GM12878 (cell line): Measurements from ENCODE around the gene BMF. TPM values are rescaled to one million over a fixed set of nuclear protein-coding genes. Genes with fewer than 3 reads are reported as not detected.

ENCODE experiments used
- BACH1 ChIP-seq: fragments of 450-650 bp; IDR thresholded peaks from 2 replicates; pipeline ENCODE4 v1.6.1; 2017; ENCODE audit warnings: mild to moderate bottlenecking, borderline replicate concordance
- BCLAF1 ChIP-seq: fragments of 450-650 bp; IDR thresholded peaks from 2 replicates; pipeline ENCODE4 v1.6.1; 2017; ENCODE audit warnings: antibody characterized with exemption, mild to moderate bottlenecking, moderate library complexity
- CBFB ChIP-seq: IDR thresholded peaks from 2 replicates; pipeline ENCODE4 v1.6.1; 2016; ENCODE audit warnings: antibody characterized with exemption, low read depth
- CUX1 ChIP-seq: IDR thresholded peaks from 2 replicates; pipeline ENCODE4 v1.6.1; 2012; ENCODE audit warnings: improper control_type of control experiment, low read depth, low read length; ENCODE audit not compliant: insufficient replicate concordance
- HSF1 ChIP-seq: fragments of 150-350 bp; IDR thresholded peaks from 2 replicates; pipeline ENCODE4 v1.6.1; 2014; ENCODE audit warnings: mild to moderate bottlenecking, low read depth, low read length
- MXI1 ChIP-seq: fragments of 150-350 bp; IDR thresholded peaks from 2 replicates; pipeline ENCODE4 v1.6.1; 2011; ENCODE audit warnings: low read depth, mild to moderate bottlenecking, inconsistent platforms, low read length, improper control_type of control experiment
- MYC ChIP-seq: IDR thresholded peaks from 2 replicates; pipeline ENCODE4 v1.6.1; 2011; ENCODE audit warnings: mild to moderate bottlenecking, low read length, moderate library complexity, inconsistent platforms; ENCODE audit not compliant: insufficient read depth, insufficient replicate concordance, insufficient read length, severe bottlenecking
- NFXL1 ChIP-seq: fragments of 450-650 bp; IDR thresholded peaks from 2 replicates; pipeline ENCODE4 v1.6.1; 2017; ENCODE audit warnings: antibody characterized with exemption, mild to moderate bottlenecking, borderline replicate concordance
- SUZ12 ChIP-seq: fragments of 200-600 bp; sonication (generic); IDR thresholded peaks from one replicate; pipeline ENCODE4 v1.6.1; 2018; ENCODE audit warnings: antibody characterized with exemption, mild to moderate bottlenecking; ENCODE audit not compliant: unreplicated experiment
- ZNF592 ChIP-seq: fragments of 450-650 bp; IDR thresholded peaks from 2 replicates; pipeline ENCODE4 v1.6.1; 2017; ENCODE audit warnings: mild to moderate bottlenecking, moderate library complexity
- polyA plus RNA-seq, 11 experiments: library from polyadenylated mRNA; depleted of rRNA in 4 of 11; unstranded in 6 of 11; stranded (reverse) in 5 of 11; fragments of >200 nt; fragmentation: Nextera tagmentation in 4 of 11; fragmentation: Illumina TruSeq in 1 of 11; extraction: Ambion mirVana in 4 of 11; extraction: Trizol in 1 of 11; gene quantifications; 1 replicate in 1 of 11; 2 replicates in 10 of 11; pipeline versions ENCODE4 v1.2.1 to v1.2.3, GENCODE V29; 2011 to 2016; ENCODE audit warnings: inconsistent platforms in 2 of 11, missing spikeins in 2 of 11, low read depth in 1 of 11
- total RNA-seq, 4 experiments: library from RNA; depleted of rRNA in 3 of 4; stranded (reverse); fragments of >200 nt in 3 of 4; fragmentation: Illumina TruSeq in 1 of 4; extraction: Trizol in 1 of 4; gene quantifications; 2 replicates each; pipeline versions ENCODE4 v1.2.1 to v1.2.3, GENCODE V29; 2013 to 2021

Gene BMF
- total and polyA plus RNA-seq, 10 of the 15 experiments (the other 5 are each of a cell fraction or from before 2014, with no cell fraction given) = 0.82 to 34.9 (median 16.9) TPM

GRCh38 chr15:40106203-40107161, 2.2 kb downstream of the BMF start (continued):
- TF ChIP-seq MXI1 = 0 out of 2 replicates have a peak, but pooled peaks have one; percentile 10
- TF ChIP-seq BCLAF1 = no peak
- no peak for TF ChIP-seq CBFB
- TF ChIP-seq CUX1 = peak; percentile 61
- TF ChIP-seq ZNF592 = no peak
- TF ChIP-seq HSF1 = no peak
- no peak for TF ChIP-seq BACH1
- no peak for TF ChIP-seq MYC
- no peak for TF ChIP-seq NFXL1
- TF ChIP-seq SUZ12 = no peak
